Lower leg skin (tissue), 4 donors: ENCODE results near the gene EDEM3. TPM values are rescaled to one million over a fixed set of nuclear protein-coding genes. Genes with fewer than 3 reads are reported as not detected.
A peak's percentile ranks its signal among the peaks of the same experiment; 100 is the strongest.

Source experiments
- DNase-seq, 2 donors: peaks; one replicate each; pipeline ENCODE4 v3.0.0-alpha.2; 2019; ENCODE audit warnings: low spot score in 2 of 2
- H3K4me3 ChIP-seq: fragments of 200-600 bp; sonication (generic); 2 replicates; pipeline ENCODE4 v1.5.1; 2017; ENCODE audit warnings: mild to moderate bottlenecking, low read depth; ENCODE audit not compliant: poor library complexity, severe bottlenecking
- CTCF ChIP-seq, 3 donors: fragments of 450-650 bp; IDR thresholded peaks; one replicate each; pipeline ENCODE4 v1.5.1; 2016; ENCODE audit warnings: antibody characterized with exemption in 3 of 3, mild to moderate bottlenecking in 3 of 3, moderate library complexity in 2 of 3
- POLR2A ChIP-seq, 2 donors: fragments of 450-650 bp; IDR thresholded peaks; one replicate each; pipeline ENCODE4 v1.6.1; 2016 to 2017; ENCODE audit warnings: antibody characterized with exemption in 2 of 2, mild to moderate bottlenecking in 1 of 2, moderate library complexity in 1 of 2
- WGBS, 2 donors: methylation state at CpG; one replicate each; pipeline ENCODE4 v1.1.5; 2018; 5-methylcytosine and 5-hydroxymethylcytosine counted together
- intact Hi-C: fragments of 100-400 bp; cut with DNase I; formaldehyde crosslinking; loops from one replicate; pipeline ENCODE4 v1.15.0; 2023; ENCODE audit warnings: low total_unique reads
- total RNA-seq, 4 donors: library from RNA; depleted of rRNA; stranded (reverse); fragments of >200 nt; gene quantifications; one replicate each; pipeline ENCODE4 v1.1.0, GENCODE V29; 2016

The EDEM3 gene
- total RNA-seq, 4 donors from 2014 or later: 15.1 to 26.5 (median 18.2) TPM

GRCh38 chr1:184753608-184754475, 816 bp downstream of the EDEM3 start:
- peak in 1 of 2 donors; percentile 88 for DNase-seq
- no peak for TF ChIP-seq POLR2A (IDR thresholded peaks at IDR 0.05)
- TF ChIP-seq CTCF (IDR thresholded peaks at IDR 0.05): no peak
- WGBS, 2 donors: 2 to 3% methylated on average over 38 to 41 of the region's 43 CpGs
- peak overlapping the region; percentile 93 for H3K4me3 ChIP-seq
- intact Hi-C loops: no loop called here

- no peak for TF ChIP-seq POLR2A (IDR thresholded peaks at IDR 0.05)
- no peak for TF ChIP-seq CTCF (IDR thresholded peaks at IDR 0.05)
- no peak overlapping the region for H3K4me3 ChIP-seq
- 74 to 77% methylated on average over 5 of the region's 5 CpGs for WGBS, 2 donors
- intact Hi-C loops: no loop called here
- DNase-seq: no peak
These were observed 1.5 kb downstream of the EDEM3 start for GRCh38 chr1:184753117-184753516.

GRCh38 chr1:184752656-184753055, 2.0 kb downstream of the EDEM3 start:
- no peak for TF ChIP-seq POLR2A (IDR thresholded peaks at IDR 0.05)
- 77 to 89% methylated on average over 2 of the region's 2 CpGs for WGBS, 2 donors
- intact Hi-C loops: no loop called here
- H3K4me3 ChIP-seq: no peak overlapping the region
- DNase-seq: no peak

GRCh38 chr1:184748740-184749139, 5.9 kb downstream of the EDEM3 start:
- WGBS, 2 donors: 42 to 46% methylated on average over 2 of the region's 2 CpGs

GRCh38 chr1:184747089-184747955, 7.3 kb downstream of the EDEM3 start:
- no peak overlapping the region for H3K4me3 ChIP-seq
- intact Hi-C loops: no loop called here
- no peak for DNase-seq
- TF ChIP-seq POLR2A (IDR thresholded peaks at IDR 0.05) (no peak), CTCF (IDR thresholded peaks at IDR 0.05) (no peak)
- 74 to 77% methylated on average over 3 of the region's 3 CpGs for WGBS, 2 donors

More at GRCh38 chr1:184748740-184749139, 5.9 kb downstream of the EDEM3 start:
- intact Hi-C loops: no loop called here
- H3K4me3 ChIP-seq: no peak overlapping the region
- no peak for TF ChIP-seq POLR2A (IDR thresholded peaks at IDR 0.05)
- TF ChIP-seq CTCF (IDR thresholded peaks at IDR 0.05): no peak
- DNase-seq: no peak
